Subcutaneous abdominal adipose tissue (tissue), 5 donors: ENCODE measurements around the gene SH3PXD2B.

Experiments used
- H3K27ac ChIP-seq: one replicate; pipeline ENCODE4 v1.7.0; 2013; ENCODE audit warnings: low read depth, mild to moderate bottlenecking, inconsistent platforms, low read length, moderate library complexity
- H3K27me3 ChIP-seq, 5 donors: one replicate each; pipeline ENCODE4 v1.7.0; 2013; ENCODE audit warnings: low read length in 5 of 5, inconsistent platforms in 1 of 5; ENCODE audit not compliant: control insufficient read depth in 5 of 5, insufficient read depth in 4 of 5
- H3K36me3 ChIP-seq, 5 donors: one replicate each; pipeline ENCODE4 v1.7.0; 2013; ENCODE audit warnings: low read length in 5 of 5; ENCODE audit not compliant: control insufficient read depth in 5 of 5, insufficient read depth in 5 of 5
- H3K4me1 ChIP-seq, 5 donors: one replicate each; pipeline ENCODE4 v1.7.0; 2013; ENCODE audit warnings: low read length in 5 of 5, mild to moderate bottlenecking in 3 of 5, moderate library complexity in 1 of 5; ENCODE audit not compliant: control insufficient read depth in 5 of 5, insufficient read depth in 5 of 5
- H3K4me3 ChIP-seq, 5 donors: one replicate each; pipeline ENCODE4 v1.7.0; 2013; ENCODE audit warnings: low read length in 5 of 5, low read depth in 1 of 5
- H3K9ac ChIP-seq, 5 donors: one replicate each; pipeline ENCODE4 v1.7.0; 2013; ENCODE audit warnings: low read length in 5 of 5, mild to moderate bottlenecking in 4 of 5, moderate library complexity in 3 of 5
- H3K9me3 ChIP-seq, 5 donors: one replicate each; pipeline ENCODE4 v1.7.0; 2013; ENCODE audit warnings: low read length in 5 of 5; ENCODE audit not compliant: control insufficient read depth in 5 of 5
- donor health status: healthy.
- donor health status: healthy.
- donor health status: healthy.
- donor health status: healthy.
- donor health status: healthy.

SH3PXD2B gene

DNA sequence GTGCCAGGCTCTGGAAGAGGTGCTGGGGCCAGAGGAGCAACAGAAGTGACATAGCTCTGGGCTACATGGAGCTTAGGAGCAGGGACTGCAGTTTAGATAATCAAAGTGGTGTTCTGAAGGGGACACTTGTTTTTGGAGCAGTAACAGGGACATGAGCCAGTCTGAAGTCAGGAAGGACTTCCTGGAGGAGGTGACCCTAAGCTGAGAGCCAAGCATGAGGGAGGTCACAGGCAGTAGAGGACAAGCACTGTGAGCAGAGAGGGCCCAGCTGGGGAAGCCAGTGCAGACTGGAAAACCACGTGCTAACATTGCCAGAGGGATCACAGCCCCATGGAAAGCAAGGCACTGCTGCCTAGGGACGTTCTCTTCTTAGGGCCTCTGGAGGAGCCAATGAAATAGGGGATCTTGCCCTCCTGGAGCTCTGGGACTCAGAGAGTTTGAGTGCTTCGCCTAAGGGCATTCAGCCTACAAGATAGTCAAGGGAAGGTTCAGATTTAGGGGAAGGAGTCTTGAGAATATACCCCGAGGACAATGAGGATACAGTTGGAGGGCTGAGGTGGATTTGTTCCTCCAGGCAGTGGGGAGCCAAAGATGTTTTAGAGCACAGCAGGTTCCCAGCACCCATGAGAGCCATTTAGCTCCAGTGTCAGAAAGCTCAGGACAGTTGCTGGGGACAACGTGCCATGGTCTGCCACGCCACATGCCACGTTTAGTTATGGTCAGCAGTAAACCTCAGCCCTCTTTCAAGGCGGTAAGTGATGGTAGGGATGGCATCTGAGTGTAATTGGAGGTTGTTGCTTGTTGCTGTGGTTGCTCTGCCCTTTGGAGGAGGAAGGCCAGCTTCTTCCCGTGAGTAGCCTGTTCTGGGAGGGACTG is 40.5 kb upstream of the SH3PXD2B start:
- peaks cover 0 to 14% (median 8%) of the 10 kb centered on the region in 5 donors for H3K4me1 ChIP-seq
- peaks cover 0 to 2% (median 0%) of the 10 kb centered on the region in 5 donors for H3K27me3 ChIP-seq
- no peaks in the 10 kb centered on the region for H3K36me3 ChIP-seq
- no peak overlapping the region for H3K4me3 ChIP-seq
- no peak overlapping the region for H3K9ac ChIP-seq
- no peak overlapping the region for H3K27ac ChIP-seq
- H3K9me3 ChIP-seq: no peaks in the 10 kb centered on the region

DNA sequence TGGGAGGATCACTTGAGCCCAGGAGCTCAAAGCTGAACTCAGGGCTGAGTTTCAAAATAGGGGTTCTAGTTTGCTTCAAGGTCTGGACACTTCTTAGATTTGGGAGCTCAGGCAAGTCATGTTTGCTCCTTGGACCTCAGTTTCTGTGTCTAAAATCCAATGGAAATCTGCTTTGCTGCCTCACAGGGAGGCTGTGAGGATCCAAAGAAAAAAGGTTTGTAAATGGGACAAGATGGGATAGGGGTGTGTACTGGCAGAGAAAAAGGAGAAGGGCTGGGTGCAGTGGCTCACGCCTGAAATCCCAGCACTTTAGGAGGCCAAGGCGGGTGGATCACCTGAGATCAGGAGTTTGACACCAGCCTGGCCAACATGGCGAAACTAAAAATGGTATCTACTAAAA is 39.6 kb upstream of the SH3PXD2B start:
- Histone ChIP-seq H3K36me3 (no peaks in the 10 kb centered on the region), H3K27ac (no peak overlapping the region), H3K9me3 (no peaks in the 10 kb centered on the region), H3K9ac (no peak overlapping the region), H3K4me1 (peaks cover 0 to 23% (median 8%) of the 10 kb centered on the region in 5 donors), H3K27me3 (peaks cover 0 to 2% (median 0%) of the 10 kb centered on the region in 5 donors), H3K4me3 (no peak overlapping the region)

DNA sequence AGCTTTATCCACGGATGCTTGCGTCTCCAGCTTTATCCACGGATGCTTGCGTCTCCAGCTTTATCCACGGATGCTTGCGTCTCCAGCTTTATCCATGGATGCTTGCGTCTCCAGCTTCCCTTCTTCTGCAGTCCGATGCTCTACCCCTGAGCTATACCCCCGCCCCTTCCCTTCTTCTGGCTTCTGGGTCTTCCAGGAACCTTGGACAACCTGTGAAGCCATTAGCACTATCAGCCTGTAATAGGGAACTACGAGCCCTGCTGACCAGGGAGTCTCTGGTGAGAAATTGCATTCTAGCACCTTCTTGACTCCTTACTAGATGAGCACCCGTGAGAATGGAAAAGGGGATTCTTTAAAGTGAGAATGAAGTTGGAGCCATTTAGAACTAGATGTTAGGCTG is 39.1 kb upstream of the SH3PXD2B start:
- peaks cover 0 to 24% (median 8%) of the 10 kb centered on the region in 5 donors for H3K4me1 ChIP-seq
- peaks cover 0 to 2% (median 0%) of the 10 kb centered on the region in 5 donors for H3K27me3 ChIP-seq
- H3K36me3 ChIP-seq: no peaks in the 10 kb centered on the region
- H3K4me3 ChIP-seq: no peak overlapping the region
- no peaks in the 10 kb centered on the region for H3K9me3 ChIP-seq
- H3K9ac ChIP-seq: no peak overlapping the region
- no peak overlapping the region for H3K27ac ChIP-seq

DNA sequence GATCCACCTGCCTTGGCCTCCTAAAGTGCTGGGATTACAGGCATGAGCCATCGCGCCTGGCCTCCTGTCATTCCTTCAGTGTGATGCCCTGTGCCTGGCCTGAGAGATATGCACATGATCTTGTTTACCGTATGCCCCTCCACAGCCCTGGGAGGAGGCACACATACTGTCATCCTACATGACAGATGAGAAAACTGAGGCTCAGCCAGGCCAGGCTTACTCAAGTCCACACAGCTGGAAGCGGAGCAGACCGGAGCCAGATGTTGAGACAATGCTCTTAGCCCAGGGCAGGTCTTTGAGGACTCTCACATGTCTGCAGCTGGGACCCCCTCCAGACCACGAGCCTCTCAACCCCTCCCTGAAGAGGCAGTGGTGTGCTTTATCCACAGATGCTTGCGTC is 38.7 kb upstream of the SH3PXD2B start:
- no peak overlapping the region for H3K4me3 ChIP-seq
- peaks cover 0 to 24% (median 8%) of the 10 kb centered on the region in 5 donors for H3K4me1 ChIP-seq
- no peaks in the 10 kb centered on the region for H3K36me3 ChIP-seq
- no peak overlapping the region for H3K27ac ChIP-seq
- H3K9me3 ChIP-seq: no peaks in the 10 kb centered on the region
- H3K27me3 ChIP-seq: peaks cover 0 to 2% (median 0%) of the 10 kb centered on the region in 5 donors
- H3K9ac ChIP-seq: no peak overlapping the region

DNA sequence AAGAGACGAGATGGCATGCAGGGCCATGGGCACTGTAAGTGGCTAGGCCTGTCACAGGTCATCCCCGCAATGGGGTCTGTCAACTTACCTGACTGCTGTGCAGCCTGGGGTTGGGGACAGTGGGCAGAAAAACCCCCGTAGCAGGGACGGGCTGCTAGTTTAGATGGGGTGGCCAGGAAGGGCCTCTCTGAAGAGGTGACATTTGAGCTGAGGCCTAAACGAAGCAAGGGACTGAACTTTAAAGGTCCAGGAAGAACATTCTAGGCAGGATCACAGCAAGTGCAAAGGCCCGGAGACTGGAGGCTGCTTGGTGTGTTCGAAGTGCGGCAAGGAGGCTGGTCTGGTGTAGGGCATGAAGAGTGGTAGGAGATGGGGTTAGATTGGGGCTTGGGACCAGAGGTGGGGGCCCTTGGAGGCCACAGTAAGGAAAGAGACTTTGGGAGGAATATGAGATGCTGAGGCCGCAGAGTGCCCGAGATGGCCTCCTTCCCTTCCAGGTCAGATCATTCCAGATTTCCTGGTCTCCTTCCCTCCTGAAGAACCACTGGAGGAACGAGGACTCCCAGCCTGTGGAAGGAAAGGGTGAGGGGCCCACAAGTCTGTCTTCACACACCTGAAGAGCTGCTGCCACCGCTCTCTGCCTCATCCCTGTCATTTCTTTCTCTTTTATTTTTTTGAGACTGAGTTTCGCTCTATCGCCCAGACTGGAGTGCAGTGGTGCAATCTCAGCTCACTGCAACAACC is 37.9 kb upstream of the SH3PXD2B start:
- Histone ChIP-seq H3K4me1 (peaks cover 0 to 22% (median 7%) of the 10 kb centered on the region in 5 donors), H3K27me3 (peaks cover 0 to 2% (median 0%) of the 10 kb centered on the region in 5 donors), H3K36me3 (no peaks in the 10 kb centered on the region), H3K9me3 (no peaks in the 10 kb centered on the region), H3K4me3 (no peak overlapping the region), H3K27ac (no peak overlapping the region), H3K9ac (no peak overlapping the region)

DNA sequence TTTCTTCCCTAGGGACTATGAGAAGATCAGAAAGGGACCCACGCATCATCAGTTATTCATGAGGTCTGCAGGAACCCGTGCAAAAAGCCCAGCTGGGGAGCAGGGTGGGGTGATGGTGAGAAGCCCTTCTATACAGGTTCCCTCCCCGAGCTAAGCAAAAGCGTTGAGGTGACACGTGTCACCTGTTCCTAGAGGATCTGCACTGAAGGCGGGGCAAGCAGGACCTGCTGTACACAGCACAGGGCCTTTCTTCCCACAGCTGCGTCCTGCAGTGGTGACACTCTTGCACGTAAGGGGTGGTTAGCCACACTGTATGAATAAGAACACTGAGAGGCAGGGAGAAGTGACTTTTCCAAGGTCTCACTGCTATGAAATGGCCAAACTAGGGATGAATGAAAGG is 37.2 kb upstream of the SH3PXD2B start:
- Histone ChIP-seq H3K9ac (no peak overlapping the region), H3K4me1 (peaks cover 0 to 14% (median 0%) of the 10 kb centered on the region in 5 donors), H3K36me3 (no peaks in the 10 kb centered on the region), H3K27ac (no peak overlapping the region), H3K9me3 (no peaks in the 10 kb centered on the region), H3K27me3 (peaks cover 0 to 2% (median 0%) of the 10 kb centered on the region in 5 donors), H3K4me3 (no peak overlapping the region)

DNA sequence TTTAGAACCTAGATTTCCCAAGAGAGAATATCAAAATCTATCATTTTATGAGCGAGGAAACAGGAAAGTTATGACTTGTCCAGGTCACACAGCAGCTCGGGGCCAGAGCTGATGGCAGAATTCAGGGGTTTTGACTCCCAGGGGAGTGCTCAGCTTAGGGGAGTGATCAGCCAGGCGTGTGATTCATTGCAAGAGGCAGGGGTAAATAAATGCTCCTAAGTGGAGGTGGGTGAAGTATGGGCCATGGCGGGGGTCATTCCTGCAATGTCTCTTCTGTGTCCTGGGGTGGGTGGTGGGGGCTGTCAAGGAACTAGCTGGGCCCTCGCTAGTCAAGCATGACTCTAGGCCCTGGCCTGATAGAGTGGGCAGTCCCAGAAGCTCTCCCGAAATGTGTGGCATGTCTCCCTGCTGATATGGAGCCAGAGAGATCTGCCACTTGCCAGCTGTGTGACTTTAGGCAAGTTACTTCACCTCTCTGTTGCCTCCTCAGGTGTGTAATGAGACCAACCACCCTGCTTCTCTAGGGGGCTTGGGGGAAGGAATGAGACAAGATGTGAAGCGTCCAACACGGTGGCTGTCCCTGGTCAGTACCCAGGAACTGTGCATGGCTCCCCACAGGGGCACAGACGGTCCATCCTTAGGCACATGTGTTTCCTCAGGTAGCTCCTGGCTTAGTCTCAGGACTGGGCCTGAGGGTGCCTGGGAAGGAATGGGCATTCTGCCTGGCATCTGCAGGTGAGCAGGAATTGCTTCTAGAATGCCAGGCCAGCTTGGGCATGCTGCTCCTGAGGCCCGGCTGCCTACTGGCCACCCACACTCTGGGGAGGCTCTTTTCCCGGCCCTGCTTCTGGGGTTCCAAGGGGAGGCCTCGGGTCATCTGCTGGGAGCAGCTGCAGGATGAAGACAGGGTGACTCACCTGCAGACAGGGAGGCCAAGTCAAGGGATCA is 36.5 kb upstream of the SH3PXD2B start:
- H3K4me3 ChIP-seq: no peak overlapping the region
- peaks cover 0 to 2% (median 0%) of the 10 kb centered on the region in 5 donors for H3K27me3 ChIP-seq
- H3K9ac ChIP-seq: no peak overlapping the region
- H3K9me3 ChIP-seq: no peaks in the 10 kb centered on the region
- no peaks in the 10 kb centered on the region for H3K36me3 ChIP-seq
- peaks cover 0 to 12% (median 0%) of the 10 kb centered on the region in 5 donors for H3K4me1 ChIP-seq
- no peak overlapping the region for H3K27ac ChIP-seq

DNA sequence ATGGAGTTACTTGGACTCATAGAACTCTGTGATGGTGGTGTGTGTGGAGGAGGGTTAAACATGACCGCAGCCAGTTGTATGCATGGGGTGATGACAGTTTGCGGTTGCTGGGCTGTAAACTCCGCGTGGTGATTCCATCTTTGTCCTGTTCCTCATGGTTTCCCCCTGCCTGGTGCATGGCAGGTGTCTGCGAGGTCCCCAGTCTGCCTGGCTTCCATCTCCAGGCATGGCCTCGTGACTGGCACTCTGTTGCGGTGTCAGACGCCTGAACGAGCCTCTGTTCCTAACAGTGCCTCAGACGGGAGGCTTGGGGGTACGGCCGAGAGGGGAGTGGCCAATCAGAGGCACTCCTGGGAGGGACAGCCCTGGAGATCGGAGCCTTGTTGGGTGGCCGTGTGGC is 33.9 kb upstream of the SH3PXD2B start:
- Histone ChIP-seq H3K4me3 (no peak overlapping the region), H3K27me3 (no peaks in the 10 kb centered on the region), H3K4me1 (peaks cover 0 to 12% (median 0%) of the 10 kb centered on the region in 5 donors), H3K9ac (no peak overlapping the region), H3K9me3 (peaks cover 0 to 3% (median 3%) of the 10 kb centered on the region in 5 donors), H3K36me3 (no peaks in the 10 kb centered on the region), H3K27ac (no peak overlapping the region)

DNA sequence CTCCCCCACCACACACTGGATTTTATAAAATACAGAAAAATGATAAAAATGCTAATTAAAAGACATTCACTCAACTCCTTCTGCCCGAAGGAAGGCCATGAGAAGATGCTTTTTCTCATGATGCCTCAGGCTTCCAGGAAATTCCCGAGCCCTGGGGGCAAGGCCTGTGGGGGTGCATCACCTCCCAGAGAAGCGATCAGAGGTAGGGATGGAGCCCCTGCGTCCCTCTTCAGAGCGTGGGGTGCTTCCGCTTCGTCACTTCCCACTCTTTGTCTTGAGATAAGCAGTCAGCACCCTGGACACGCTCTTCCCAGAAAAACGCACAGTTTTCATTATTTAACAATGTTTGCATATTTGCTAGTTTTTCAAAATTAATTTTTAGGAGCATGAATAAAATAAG is 33.3 kb upstream of the SH3PXD2B start:
- Histone ChIP-seq H3K4me1 (peaks cover 0 to 12% (median 0%) of the 10 kb centered on the region in 5 donors), H3K9me3 (peaks cover 0 to 4% (median 3%) of the 10 kb centered on the region in 5 donors), H3K27me3 (no peaks in the 10 kb centered on the region), H3K9ac (no peak overlapping the region), H3K4me3 (no peak overlapping the region), H3K36me3 (no peaks in the 10 kb centered on the region), H3K27ac (no peak overlapping the region)
